ENCODE data around the gene MROH2A.

Gene MROH2A

DNA sequence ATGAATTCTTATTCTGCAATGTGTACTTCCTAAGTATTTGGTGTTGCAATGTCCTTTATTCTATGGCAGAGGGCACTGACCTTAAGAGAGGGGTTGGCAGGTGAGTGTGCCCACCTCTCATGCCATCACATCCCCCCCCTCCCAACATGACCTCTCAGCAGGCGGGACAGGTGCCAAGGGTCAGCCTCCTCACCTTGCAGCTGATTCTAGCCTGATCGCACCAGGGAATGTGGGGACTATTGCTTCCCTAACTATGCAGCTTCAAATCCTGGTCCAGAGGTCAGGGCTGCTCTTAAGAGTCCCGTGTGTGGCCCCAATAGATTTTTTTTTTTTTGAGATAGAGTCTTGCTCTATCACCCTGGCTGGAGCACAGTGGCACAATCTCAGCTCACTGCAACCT lies 66.7 kb downstream of the MROH2A start:
- no peak for DNase-seq (ENCODE audit: extremely low read depth, low read depth)
- H3K4me3 ChIP-seq (replicated peaks; ENCODE audit: low read depth, low read length), result no peak overlapping the region
- TF ChIP-seq, protein P1, sequence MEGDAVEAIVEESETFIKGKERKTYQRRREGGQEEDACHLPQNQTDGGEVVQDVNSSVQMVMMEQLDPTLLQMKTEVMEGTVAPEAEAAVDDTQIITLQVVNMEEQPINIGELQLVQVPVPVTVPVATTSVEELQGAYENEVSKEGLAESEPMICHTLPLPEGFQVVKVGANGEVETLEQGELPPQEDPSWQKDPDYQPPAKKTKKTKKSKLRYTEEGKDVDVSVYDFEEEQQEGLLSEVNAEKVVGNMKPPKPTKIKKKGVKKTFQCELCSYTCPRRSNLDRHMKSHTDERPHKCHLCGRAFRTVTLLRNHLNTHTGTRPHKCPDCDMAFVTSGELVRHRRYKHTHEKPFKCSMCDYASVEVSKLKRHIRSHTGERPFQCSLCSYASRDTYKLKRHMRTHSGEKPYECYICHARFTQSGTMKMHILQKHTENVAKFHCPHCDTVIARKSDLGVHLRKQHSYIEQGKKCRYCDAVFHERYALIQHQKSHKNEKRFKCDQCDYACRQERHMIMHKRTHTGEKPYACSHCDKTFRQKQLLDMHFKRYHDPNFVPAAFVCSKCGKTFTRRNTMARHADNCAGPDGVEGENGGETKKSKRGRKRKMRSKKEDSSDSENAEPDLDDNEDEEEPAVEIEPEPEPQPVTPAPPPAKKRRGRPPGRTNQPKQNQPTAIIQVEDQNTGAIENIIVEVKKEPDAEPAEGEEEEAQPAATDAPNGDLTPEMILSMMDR (IDR thresholded peaks at IDR 0.05; ENCODE audit: low read depth, low read length, missing control alignments), result no peak

DNA sequence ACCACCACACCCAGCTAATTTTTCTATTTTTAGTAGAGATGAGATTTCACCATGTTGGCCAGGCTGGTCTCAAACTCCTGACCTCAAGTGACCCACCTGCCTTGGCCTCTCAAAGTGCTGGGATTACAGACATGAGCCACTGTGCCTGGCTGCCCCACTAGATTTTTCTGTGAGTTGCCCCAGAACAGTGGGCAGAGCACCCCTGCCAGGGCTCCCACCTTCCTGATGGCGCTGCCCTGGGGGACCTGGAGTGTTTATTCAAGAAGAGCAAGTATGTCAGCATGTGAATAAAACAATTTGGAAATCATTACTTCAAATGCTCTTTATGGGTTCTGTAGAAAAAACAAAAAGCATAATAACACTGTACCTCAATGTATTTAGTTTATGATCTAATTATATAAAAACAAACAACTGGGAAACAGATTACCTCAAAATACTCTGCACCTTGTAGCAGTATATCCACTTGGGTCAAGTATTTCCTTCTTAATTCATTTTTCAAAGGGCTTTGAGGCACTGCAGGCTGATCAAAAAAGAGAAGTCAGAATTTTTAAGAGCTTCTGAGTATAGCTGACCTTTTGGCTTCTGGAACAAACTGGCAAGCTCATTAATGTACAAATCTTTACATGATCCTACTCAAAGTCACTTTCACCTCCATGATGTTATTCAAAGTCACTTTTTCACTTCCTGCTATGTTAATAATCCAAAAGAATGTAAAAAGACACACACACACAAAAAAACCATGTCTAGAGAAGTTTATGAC lies 67.4 kb downstream of the MROH2A start:
- TF ChIP-seq, protein P1 (IDR thresholded peaks at IDR 0.05; ENCODE audit: low read depth, low read length, missing control alignments), result no peak
- H3K4me3 ChIP-seq (replicated peaks; ENCODE audit: low read depth, low read length), result no peak overlapping the region
- DNase-seq (ENCODE audit: extremely low read depth, low read depth), result no peak

DNA sequence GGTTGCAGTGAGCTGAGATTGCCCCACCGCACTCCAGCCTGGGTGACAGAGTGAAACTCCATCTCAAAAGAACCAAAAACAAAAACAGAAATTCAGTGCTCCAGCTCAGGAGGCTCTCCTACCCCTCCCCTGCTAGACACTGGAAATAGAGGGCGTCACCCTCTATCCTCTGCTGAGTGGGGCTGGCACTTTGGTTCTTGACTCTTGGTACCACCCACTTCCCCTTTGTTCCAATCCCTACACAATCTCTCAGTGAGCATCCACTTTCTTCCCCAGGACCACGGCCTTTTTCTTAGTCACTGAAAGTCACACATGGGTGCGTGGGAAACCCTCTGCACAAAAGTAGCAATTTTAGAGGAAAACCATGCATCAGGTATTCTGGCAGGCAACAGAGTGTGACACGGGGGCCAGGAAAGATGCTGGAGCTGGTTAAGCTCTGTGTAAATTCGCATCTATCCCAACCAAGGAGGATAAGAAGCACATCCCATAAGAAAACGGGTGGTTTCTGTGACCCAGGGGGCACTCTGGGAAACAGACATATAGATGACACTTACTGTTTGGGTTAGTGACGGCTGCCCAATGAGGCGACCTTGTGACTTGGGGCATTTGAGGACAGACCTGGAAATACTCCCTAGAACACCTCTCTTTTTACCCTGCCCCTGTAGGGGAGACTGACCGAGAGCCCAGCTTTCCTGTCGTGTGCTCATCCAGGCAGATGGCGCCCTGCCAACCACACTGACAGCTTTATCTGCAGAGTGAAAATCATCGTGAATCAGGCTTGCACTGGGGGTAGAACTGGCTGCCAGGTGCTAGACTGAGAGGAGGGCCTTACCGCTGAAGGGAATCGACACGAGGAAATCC lies 68.5 kb downstream of the MROH2A start:
- no peak for DNase-seq (ENCODE audit: extremely low read depth, low read depth)
- TF ChIP-seq, protein P1 (IDR thresholded peaks at IDR 0.05; ENCODE audit: low read depth, low read length, missing control alignments), result no peak

DNA sequence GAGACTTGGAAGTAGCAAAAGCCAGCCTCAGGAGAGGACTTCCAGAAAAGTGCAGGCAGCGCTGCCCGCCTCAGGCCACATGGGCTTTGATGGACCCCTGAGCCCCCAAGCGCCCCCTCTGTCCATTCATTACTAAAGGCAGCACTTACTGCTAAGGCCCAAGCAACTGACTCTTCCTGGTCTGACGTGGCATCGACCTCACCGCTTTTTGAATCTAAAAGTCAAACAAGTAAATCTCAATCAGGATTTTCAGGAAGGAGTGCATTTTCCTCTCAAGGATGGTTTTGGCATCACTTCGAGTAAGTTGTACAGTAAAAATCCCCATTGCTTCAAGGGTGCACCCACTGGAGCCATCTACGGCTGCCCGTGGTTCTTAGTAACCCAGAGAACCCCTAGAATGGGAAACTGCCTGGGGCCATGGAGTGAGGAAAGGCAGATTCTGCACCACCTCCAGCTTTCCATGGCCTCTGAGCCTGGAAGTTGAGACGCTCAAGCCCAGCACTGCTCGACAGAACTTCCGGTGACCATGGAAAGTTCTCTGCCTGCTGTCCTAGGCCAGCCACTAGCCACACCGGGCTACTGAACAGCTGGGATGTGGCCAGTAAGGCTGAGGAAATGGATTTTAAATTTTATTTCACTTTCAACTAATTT lies 69.2 kb downstream of the MROH2A start:
- DNase-seq (ENCODE audit: extremely low read depth, low read depth), result no peak
- TF ChIP-seq, protein P1 (IDR thresholded peaks at IDR 0.05; ENCODE audit: low read depth, low read length, missing control alignments), result no peak
- no peak overlapping the region for H3K4me3 ChIP-seq (replicated peaks; ENCODE audit: low read depth, low read length)

More for the DNA sequence above, 68.5 kb downstream of the MROH2A start:
- H3K4me3 ChIP-seq (replicated peaks; ENCODE audit: low read depth, low read length), result no peak overlapping the region

DNA sequence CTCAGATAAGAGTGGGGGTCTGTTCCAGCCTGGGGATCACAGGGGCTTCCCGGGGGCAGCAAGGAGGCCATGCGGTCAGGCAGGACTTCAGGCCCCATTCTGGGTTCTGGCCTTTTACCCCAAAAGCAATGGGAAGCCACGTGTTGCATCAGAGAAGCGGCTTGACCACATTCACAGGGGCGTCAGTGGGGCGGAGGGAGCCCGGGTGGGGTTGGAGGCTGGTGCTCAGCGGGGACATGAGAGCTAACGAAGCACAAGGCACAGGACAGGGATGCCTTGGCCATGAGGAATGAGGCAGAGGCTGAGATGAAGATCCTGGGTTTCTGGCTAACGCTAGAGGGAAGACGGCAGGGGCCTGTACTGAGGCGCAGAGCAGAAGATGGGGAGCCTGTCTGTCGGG lies 70.1 kb downstream of the MROH2A start:
- DNase-seq (ENCODE audit: extremely low read depth, low read depth), result no peak
- H3K4me3 ChIP-seq (replicated peaks; ENCODE audit: low read depth, low read length), result no peak overlapping the region
- TF ChIP-seq, protein P1 (IDR thresholded peaks at IDR 0.05; ENCODE audit: low read depth, low read length, missing control alignments), result no peak

GRCh38 chr2:233849607-233850271 lies 71.6 kb downstream of the MROH2A start:
- no peak overlapping the region for H3K4me3 ChIP-seq (replicated peaks; ENCODE audit: low read depth, low read length)
- TF ChIP-seq, protein P1 (IDR thresholded peaks at IDR 0.05; ENCODE audit: low read depth, low read length, missing control alignments), result no peak
- no peak for DNase-seq (ENCODE audit: extremely low read depth, low read depth)

Data from HFF-Myc (cell line).